HG03108 (cell line): ENCODE results near the gene NAV2.

Source experiments
- ATAC-seq: cut with Tn5 transposase; IDR thresholded peaks from one replicate; pipeline ENCODE4 v1.9.1; 2021; ENCODE audit warnings: moderate library complexity; ENCODE audit not compliant: unreplicated experiment

The NAV2 gene

DNA sequence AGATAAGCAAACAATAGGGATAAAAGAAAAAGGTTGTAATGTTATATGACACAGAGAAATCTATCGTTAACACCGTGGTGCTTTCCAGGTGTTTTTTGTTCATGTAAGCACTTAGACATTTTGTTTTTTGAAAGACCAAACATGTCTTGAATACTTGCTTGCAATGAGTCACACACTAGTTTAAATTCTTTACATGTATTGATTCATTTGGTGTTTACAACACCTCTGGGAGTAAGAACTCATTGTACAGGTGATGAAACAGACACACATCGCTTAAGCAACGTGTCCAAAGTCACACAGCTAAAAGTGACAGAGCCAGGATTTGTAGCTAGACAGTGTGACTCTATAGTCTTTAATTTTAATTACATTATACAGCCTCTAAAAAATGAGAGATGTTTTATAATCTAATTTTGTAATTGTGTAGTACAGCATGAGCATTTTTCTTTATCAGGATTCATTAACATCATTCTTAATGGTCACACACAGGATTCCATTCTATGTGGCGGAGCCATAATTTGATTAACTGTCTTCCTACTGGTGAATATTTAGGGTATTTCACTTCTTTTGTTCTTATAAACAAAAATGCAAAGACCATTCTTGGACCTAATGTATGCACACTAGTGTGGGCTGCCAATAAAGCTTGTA, 298.8 kb downstream of the NAV2 start:
- ATAC-seq: no peak

DNA sequence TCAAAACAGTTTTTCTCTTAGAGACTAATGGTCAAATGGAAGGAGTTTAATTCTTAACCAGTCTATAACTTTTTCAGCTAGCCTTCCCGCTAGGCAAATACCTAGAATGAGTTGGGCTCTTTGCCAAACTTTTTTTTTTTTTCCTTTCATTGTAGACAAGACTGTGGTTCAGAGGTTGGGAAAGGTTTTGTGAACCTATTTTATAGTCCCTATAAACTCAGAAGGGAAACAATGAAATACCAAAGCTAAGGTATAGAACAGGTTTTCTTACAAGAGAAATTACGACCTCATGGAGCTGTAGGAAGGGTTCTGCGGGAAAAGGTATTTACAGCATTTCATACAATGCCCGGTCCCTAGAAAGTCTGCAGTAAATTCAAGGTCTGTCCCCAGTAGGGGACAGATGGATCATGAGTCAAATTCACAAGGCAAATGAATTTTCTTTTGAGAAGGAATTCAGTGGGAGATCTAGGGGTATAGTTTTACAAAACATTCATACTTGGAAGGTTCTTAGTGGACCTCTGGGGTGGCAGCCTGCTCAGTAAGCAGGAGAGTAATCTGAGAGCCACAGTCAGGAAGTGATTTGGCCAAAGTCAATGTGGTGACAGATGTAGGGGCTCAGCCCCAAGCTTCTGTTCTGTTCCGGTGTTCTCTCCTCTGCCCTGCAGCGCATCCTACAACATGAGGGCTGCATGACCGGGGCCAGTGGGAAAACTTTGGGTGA, 300.9 kb downstream of the NAV2 start:
- ATAC-seq: no peak

DNA sequence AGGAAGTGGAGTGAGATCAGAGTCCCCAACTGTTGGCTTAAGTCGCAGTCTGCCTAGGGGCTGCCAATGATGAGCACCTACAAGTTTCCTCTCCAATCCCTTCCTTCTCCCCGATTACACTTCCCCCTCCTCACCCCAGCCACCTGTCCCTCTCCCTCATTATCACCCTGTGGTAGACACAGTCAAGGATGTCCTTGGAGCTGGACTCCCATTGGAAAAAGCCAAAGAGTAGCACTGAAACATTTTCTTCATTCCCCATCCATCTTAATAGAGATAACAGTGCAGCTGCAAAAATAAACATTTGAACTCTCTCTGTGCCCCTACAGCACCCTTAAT, 301.4 kb downstream of the NAV2 start:
- no peak for ATAC-seq

DNA sequence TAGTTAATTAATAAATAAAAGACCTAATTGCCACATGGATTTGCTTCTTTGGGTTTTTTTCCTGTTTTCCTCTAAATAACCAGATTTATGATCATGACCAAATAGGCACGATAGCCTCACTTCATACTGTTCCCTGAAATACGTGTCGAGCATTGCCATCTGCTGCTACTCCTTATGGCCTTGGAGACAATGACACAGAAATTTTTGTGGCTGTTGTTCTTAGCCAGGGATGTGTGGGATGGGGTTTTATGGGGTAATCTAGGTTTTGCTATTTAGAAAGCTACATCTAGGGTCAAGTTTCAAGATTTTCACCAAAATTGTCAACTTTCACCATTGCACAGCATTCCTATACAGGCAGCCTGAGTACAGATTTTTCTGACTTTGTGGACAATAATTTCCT, 302.5 kb downstream of the NAV2 start:
- ATAC-seq: no peak

DNA sequence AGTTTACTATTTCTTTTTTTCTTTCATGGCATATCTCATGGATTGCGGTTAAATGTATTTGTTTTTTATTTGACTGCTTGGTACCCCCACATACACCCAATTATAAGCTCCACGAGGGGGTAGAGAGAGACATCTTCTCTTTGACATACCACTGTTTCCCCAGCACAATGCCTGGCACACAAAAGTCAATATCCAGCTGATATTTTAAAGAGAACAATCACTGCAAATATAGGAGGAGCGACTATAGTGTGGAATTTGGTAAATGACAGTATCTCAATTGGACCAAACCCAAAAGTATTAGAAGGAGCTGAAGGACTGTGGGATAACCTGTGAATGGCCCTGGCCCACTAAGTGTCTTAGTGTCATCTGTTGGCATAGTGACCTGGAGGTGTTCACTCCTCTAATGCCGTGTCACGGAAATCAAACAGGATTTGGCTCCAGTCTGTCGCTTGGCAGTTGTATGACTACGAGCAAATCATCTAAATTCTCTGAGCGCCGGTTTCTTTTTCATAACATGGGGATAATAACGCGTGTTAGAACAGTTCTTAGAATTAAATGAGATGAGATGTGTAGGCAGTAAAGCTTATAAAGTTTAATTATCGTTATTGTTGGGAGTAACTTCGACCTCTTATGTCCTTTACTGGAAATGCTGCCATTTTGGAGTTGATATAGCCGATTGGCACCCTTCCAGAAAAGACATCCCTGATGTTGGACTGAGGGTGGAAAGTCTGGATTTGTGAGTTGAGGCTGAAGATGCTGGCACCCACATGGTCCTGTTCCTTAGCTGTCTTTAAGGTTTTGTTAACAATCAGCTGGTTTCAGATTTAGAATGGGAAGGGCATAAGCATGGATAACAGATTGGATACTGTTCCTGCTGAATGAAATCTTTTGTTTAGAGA, 303.1 kb downstream of the NAV2 start:
- no peak for ATAC-seq

DNA sequence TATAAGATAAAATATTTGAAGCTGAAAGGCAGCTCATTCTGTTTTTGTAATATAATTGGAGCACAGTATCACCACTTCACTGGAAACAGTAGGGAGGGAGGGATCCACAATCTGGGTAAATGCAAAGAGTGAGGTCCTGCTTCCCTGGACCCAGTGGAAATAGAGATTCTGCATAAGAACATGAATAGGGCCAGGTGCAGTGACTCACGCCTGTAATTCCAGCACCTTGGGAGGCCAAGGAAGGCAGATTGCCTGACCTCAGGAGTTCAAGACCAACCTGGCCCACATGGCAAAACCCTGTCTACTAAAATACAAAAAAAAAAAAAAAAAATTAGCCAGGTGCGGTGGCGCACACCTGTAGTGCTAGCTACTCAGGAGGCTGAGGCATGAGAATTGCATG, 303.9 kb downstream of the NAV2 start:
- ATAC-seq: no peak

DNA sequence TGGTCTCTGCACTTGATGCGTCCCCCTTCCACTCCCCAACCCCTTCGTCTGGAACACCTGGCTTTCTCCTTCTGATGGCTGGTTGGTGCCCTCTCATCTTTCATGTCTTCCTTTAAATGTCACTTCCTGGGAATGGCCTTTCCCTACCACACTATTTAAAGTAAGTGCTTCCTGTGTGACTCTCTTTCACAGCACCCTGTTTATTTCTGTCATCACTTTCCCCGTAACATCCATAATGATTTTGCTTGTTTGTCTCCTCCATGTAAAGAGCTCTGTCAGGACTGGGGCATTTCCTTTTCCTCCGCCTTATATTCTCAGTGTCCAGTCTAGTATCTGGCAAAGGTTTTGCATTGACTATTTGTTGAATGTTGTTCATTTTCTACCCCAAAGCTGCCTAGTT, 304.7 kb downstream of the NAV2 start:
- no peak for ATAC-seq

DNA sequence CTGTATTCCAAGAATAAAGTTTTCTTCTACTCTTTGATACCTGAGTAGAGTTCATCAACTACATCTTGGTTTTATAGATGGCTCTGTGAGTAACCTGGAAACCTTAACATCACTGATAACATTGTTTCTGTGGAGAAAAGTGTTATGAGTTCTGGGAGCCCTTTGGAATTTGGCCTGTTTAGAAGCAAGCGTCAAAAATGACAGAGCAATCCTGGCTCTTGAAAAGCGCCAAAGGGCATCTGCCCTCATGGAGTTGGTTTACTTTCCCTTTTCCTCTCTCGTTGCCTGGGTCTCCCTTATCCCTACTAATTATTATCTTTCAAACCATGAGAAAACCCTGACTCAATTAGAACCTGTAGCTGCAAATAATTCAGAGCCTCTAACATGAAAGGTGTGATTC, 307.6 kb downstream of the NAV2 start:
- no peak for ATAC-seq

DNA sequence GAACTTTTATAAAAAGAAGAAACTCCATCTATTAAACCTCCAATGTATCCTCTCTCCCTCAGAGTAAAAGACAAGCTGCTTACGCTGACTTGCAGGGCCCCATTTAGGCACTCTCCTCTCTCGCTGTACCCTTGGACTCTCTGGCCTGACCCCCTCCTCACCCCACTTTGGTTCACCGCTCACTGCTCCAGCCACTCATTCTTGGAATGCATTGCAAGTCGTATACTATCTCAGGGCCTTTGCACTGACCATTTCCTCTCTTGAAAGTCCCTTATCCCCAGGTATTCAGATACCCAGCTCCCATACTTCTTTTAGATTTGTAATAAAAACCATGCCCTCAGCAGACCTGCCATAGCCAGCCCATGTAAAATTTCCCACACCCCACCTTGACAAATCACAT, 308.1 kb downstream of the NAV2 start:
- no peak for ATAC-seq

DNA sequence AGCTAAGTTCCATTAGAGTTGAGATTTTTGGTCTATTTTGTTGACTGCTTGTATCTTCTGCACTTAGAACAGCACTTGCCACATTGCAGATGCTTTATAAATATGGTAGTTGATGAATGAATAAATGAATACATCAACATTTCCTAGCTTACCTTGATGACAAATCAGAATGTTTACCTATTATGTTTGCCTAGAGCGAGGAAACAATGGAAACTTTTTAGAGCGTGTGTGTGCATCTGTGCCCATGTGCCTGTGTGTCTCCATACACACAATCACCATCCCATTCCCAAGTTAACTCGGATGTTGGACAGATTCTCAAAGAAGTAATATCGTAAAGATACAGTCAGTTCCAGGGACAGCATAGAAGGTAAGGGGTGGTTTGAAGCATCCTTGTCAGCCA, 308.6 kb downstream of the NAV2 start:
- ATAC-seq: no peak

DNA sequence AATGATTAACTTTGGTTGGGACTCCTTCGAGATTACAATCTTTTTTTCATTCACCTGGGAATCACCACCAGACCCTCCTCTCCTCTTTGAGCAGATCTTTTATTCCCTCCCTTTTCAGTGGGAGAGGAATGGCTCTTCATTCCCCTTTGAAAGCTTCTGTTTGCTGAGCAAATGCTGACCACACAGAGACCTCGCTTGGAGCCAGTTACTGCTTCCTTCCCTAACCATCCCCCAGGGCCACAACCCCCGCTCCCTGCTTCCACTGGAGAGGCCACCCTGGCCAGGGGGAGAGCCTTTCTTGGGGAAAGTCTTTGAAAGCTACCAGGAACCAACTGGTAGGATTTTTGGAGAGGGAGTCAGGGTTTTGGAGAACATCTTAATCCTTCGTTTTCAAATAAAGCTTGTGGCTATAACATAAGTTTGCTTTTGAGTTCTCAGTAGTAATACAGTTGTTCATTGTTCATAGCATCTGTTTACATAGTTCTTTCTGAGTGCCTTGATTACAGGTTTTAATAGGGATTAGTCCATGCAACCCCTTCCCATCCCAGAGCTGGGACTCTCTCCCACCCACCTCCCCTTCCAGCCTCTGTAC, 309.2 kb downstream of the NAV2 start:
- no peak for ATAC-seq

DNA sequence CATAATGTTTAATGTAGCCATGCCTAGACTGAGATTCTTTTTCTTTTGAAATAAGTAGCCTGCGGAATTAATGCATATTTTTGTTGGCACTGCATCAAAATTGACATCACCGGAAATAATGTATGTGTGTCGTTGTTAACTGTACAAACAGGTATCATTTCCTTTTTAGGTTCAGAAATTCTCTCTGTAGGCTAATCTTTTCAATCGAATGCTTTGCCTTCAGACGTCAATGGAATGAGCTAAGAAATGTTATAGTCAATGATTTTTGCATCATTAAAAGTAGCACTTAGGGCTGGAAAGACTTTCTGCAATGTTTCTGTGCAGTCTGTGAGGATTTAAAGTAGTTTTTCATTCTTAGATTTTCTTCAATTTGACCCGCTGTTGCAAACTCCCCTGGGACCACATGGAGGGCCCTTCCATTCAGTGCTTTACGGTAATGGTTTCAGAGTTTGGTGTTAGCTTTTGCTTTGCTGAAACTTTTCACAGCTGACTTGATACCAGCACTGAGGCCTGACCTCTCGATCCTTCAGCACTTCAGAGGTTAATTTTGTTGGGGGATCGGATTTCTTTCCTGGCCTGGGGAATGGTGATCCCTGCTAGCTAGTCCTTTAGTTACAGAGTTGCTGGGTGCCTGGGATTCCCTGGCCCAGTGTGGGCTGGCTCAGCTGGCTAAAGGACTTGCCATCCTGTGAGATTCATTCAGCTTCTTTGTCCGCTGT, 309.9 kb downstream of the NAV2 start:
- no peak for ATAC-seq

DNA sequence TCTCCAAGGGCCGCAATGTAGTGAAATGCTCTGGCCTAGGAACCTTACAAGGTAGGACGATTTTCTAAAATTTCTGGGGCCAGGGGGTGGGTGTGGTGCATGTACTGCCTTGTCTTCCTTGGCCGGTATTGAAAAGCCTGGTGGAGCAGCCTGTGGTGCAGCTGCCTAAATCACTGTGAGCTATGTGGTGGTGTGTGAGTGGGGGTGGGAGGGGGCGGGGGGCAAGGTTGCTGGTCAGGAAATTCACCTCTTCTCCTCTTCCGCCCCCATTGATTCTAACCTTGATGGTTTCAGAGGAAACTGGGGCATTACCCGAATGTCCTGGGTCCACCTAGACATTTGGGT, 310.4 kb downstream of the NAV2 start:
- no peak for ATAC-seq

DNA sequence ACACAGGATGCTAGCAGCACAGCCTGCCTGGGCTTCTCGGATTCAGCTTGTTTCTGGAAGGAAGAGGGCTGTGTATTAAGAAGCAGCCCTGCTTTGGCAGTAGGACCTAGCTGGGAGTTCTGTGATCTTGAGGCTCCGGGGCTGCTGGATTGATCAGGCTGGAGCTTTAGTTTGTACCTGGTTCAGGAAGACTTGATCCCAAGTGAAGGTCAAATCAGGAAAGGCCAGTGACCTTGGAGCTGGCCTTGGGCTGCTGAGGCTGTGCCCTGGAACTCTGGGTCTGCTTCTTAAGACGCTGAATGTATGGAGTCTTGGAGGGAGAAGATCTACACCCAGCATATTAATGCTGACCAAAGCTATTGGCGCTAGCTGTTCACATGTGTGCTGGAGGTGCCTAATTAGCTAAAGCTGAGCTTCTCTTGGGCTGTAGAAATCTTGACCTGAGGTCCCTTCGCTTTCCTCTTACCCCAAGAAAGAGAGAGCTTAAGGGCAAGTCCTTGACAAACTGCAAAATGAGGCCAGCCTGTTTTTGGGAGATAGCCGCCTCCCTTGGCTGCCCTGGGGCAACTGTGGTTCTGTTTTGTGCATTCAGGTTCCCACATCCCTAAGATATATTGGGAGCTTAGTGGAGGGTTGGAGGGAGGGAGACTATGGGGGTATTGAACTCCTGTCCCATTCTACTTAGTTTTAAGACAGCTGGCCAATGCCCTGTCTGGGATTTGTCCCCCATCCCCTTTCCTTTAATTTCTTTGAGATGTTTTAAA, 311.7 kb downstream of the NAV2 start:
- no peak for ATAC-seq

DNA sequence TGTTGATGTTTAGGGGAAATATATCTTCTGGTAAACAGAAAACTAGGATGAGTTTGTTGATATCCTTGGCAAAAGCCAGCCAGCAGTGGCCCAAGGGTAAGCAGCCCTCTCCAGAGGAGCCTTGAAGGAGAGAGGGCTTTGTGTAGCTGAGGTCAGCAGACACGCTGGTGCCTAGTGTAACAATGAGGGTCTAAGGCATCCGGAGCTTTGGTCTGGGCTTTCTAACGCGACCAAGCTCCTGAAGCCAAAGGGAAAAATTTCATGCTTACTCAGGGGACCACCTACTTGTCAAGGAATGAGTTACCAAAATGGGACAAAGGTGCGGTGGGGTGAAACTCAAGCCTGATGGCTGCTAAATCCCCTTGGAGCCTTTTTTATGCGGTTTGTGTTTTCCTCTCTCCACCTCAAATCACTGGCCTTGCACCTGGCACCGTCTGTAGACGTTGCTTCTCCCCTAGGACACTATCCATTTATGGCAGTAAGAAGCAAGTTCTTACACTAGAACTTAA, 312.7 kb downstream of the NAV2 start:
- ATAC-seq: no peak

DNA sequence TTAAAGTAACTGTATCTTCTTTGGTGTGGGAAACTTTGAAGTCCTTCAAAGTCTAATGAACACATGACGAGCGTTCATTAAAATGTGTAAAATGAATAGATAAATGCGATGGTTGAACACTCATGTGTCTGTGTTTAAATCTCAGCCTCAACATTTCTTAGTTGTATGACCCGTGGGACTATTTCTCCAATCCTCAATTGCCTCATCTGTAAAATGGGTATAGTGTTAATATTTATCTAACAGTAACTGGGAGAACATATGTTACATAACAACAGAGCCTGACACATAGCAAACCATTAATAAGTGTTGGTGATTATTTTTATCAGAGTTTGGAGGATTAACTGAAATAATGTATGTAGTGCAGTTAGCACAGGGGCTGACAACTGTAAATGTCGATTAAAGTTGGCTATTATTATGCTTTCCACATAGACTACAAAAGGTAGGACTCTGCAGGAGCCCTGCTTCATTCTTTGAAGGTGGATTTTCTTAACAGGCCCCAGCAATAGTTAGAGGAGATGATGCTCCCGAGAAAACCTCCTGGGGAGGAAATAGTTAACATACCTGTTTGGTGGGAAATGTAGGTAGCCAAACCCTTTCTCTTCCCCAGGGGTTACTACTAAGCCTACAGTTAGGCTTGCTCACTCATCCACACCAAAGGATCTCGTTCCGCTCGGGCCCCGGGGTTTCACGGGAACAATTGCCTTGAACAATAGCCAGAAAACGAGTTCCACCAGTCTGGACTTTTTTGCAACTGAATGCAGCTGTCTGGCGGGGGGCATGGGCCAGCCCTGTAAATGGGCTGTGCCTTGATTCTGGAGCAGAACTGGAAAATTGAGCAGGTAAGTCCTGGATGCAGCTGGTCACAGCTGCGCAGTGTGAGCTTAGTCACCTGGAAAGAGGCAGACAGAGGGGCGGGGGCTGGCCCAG, 314.3 kb downstream of the NAV2 start:
- no peak for ATAC-seq

DNA sequence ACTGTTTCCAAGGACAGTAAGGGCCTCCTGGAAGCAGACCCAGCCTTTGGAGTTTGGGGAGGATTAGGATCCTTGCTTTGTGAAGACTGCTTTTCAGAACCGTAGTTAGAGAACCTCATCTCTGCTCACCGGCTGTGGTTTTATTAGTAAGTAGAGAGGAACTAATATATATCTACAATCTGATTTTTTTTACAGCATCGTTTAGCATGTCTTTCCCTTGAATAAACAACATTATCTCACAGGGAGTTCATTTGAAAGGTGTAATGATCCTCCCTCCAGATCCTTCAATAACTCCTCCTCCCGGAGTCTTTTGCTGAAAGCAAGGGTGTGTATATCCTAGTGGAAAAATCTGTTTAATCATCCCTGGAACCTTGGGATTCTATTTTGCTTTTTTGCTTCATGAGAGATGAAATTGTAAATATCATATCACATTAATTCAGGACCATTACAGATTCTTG, 314.9 kb downstream of the NAV2 start:
- ATAC-seq: no peak

DNA sequence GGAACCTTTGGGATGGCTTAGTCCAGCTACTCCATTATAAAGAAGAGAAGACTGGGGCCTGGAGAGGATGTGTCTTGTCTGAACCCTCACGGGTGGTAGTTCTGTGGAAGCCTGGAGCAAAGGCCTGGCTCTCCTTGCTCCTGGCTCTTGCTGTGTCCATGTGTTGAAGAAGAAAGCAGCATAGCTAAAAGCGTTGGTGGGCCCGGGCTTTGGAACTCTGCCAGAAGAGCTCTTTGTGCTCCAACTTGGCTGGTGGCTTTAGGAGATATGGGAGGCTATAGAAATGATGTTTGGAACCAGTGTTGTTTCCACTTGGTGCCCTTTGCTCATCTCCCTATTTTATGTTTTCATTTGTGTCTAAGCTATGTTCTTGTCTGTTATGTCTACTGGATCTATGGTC, 316.6 kb downstream of the NAV2 start:
- no peak for ATAC-seq

DNA sequence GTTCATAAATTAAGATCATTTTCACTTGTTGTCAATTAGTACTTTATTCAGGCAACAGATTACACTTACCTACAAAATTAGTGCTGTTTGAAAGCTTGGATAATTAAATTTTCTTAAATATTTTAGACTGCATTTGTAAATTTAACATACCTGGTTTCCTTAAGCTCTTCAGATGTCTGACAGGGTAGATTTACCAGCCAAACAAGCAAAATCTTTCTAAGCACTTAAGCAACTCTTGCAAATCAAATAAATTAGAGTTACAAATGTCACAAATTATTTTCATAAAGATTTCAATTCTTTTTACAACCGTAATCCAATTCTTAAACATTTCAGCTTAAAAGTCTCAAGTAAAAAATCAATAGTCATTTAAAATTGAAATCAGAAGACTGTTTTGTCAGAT, 317.8 kb downstream of the NAV2 start:
- ATAC-seq: no peak
